Stimulated activated CD4-positive, alpha-beta T cell treated with anti-CD3 and anti-CD28 coated beads, TNF-alpha, amount 100 ng/mL, for 4 hours (primary cell): ENCODE results near the gene CPSF3.
"Not testable (repeated sequence)": the region's sequence is repeated elsewhere in the genome, so short reads cannot be mapped to it uniquely, and the experiment has no call there.

ENCODE experiments used
- DNase-seq, 3 experiments: peaks; one replicate each; pipeline ENCODE4 v3.0.0-alpha.2; 2020; ENCODE audit warnings: low read depth in 3 of 3

The CPSF3 gene

GRCh38 chr2:9394816-9395215 lies 28.6 kb upstream of the CPSF3 start:
- no peak for DNase-seq

GRCh38 chr2:9397201-9397600 lies 26.3 kb upstream of the CPSF3 start:
- DNase-seq, result no peak

- DNase-seq, result not testable (repeated sequence)
Measured at GRCh38 chr2:9398251-9398650, 25.2 kb upstream of the CPSF3 start.

GRCh38 chr2:9398881-9399780 lies 24.3 kb upstream of the CPSF3 start:
- DNase-seq, result no peak

DNA sequence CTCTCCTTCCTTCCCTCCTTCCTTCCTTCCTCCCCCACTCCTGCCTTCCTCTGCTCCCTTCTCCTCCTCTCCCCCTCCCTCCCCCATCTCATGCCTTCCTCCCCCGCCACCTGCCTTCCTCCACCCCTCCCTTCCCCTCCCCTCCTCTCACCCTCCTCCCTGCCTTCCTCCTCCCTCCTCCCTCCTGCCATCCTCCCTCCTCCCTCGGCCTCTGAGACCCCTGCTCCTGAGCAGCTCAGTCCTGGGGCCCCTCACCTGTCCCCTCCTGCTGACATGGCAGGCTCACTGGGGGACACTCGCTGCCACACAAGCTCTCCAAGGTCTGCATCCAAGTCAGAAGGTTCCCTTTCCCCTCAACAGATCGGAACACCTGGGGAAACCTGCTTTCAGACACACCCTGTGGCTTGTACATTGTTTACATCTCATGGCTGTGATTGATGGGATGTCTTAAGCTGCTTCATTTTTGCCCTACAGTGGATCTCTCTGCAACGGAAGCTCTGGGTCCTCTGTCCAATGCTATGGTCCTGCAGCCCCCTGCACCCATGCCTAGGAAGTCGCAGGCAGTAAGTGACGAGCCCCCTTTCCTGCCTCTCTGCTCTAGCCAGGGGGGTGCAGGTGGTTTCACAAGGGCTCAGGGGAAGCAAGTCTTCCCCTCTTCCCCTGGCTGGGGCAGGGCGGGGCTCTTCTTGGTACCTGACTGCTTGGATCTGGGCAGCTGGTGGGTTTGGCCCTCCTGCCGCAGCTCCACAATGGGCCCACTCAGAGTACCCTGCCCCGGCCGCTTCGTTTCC lies 23.0 kb upstream of the CPSF3 start:
- DNase-seq, result no peak

DNA sequence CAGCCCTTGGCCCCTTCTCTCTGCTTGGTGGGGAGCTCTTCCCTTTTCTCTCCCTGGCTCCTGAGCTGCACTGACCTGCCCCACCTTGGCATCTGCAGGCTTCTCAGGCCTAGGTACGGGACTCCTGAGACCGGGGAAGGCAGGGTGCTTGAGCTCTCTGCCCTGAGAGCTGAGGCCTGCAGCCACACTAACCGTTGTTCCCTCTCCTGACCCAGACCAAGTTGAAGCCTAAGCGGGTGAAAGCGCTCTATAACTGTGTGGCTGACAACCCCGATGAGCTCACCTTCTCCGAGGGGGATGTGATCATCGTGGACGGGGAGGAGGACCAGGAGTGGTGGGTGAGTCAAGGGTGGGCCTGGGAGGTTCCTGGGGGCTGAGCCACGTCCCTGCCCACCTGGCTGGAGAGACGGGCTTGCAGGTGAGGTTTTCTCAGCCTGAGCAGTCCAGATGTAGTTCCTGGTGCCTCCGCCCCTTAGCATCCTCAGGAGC lies 22.4 kb upstream of the CPSF3 start:
- no peak for DNase-seq

- no peak for DNase-seq
Measured at GRCh38 chr2:9401646-9402371, 21.6 kb upstream of the CPSF3 start.

DNA sequence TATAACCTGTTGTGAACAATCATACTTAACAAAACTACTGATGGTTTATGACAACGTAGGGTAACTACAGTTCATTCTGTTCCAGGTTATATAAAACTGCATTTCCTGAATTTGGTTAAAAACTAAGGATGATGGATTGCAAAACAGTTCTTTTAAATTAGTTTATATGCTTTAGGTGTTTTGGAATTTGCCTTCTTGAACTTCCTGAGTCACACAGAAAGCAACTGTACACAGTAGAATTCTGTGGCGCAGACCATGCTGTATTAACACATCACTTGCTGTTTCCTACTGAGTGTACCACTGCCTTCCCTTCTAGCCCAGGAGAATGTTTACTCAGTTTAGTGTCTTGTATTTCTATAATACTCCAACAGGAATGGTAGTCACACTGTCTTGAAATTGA lies 19.5 kb upstream of the CPSF3 start:
- no peak for DNase-seq

DNA sequence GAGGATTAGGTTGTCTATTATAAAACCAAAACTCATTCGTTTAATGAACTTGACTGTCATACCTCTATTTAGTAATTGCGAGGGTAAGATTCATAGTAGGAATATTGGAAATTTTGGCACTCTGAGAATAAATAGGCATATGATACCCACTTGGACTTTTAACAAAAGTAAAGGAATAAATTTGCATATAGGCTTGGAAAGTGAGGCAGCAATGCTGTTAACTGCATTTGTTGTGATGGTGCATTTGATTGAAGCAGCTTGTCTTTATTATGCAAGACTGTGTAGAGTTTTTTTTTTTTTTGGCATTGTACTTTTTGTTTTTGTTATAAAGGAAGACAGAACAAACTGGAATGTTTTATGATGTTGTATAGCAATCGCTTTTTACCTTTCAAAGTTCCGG lies 19.0 kb upstream of the CPSF3 start:
- DNase-seq, result no peak

DNA sequence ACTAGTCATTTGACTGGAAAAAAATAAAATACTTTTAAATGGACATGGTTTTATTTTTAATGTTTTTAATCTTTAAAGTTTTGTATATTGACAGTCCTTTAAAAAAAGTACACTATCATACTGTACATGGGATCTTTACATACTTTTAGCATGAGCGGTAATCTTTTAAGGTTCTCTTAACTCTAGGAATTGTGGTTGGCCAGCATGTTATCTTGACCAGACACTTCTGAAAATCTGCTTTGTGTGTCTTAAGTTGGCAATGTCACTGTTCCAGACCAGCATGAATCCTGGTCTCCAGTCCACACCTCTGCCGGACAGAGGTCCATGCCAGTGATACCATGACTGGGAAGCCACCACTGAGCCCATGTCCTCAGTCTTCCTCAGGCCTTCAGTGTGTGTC lies 17.8 kb upstream of the CPSF3 start:
- DNase-seq, result no peak

GRCh38 chr2:9406529-9407362 lies 16.7 kb upstream of the CPSF3 start:
- DNase-seq, result no peak

GRCh38 chr2:9407363-9407811 lies 16.1 kb upstream of the CPSF3 start:
- DNase-seq, result no peak

GRCh38 chr2:9408641-9409151 lies 14.8 kb upstream of the CPSF3 start:
- no peak for DNase-seq

DNA sequence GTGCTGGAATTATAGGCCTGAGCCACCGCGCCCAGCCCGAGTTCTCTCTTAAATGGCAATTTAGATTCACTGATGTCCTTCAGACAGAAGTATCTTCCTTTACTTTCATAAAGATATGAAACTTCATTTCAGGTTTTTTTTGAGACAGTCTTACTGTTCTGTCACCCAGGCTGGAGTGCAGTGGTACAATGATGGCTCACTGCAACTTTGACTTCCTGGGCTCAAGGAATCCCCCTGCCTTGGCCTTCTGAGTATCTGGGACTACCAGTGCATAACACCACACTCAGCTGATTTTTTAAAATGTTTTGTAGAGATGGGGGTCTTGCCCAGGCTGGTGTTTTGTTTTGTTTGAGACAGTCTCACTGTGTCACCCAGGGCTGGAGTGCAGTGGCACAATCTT lies 13.3 kb upstream of the CPSF3 start:
- DNase-seq, result no peak

GRCh38 chr2:9412781-9413180 lies 10.7 kb upstream of the CPSF3 start:
- no peak for DNase-seq

DNA sequence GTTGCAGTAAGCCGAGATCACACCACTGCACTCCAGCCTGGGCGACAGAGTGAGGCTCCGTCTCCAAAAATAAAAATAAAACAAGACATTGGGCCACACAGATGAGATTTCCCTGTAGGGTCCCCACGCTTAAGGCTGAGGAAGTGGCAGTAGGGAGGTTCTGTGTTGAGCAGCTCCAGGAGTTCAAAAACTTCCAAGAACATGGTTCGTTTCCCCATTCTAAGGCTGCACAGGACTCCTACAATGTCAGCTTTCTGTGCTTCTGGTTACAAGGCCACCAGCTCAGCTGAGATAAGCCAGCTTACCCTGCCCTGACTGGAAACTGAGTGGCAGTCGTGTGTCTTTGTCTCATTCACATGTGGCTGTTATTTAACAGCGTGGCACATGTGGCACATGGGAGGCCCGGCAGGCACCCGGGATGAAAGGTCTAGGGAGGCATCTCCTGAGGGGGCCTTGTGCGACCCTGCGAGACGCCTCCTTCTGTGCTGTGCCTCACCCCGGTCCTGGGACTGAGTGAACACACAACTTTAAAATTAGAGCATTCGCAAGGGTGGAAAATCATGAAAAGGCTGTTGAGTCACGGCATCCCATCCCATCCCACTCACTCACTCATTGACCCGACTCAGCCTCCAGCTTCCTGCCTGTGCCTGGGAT lies 7.8 kb upstream of the CPSF3 start:
- DNase-seq, result no peak

DNA sequence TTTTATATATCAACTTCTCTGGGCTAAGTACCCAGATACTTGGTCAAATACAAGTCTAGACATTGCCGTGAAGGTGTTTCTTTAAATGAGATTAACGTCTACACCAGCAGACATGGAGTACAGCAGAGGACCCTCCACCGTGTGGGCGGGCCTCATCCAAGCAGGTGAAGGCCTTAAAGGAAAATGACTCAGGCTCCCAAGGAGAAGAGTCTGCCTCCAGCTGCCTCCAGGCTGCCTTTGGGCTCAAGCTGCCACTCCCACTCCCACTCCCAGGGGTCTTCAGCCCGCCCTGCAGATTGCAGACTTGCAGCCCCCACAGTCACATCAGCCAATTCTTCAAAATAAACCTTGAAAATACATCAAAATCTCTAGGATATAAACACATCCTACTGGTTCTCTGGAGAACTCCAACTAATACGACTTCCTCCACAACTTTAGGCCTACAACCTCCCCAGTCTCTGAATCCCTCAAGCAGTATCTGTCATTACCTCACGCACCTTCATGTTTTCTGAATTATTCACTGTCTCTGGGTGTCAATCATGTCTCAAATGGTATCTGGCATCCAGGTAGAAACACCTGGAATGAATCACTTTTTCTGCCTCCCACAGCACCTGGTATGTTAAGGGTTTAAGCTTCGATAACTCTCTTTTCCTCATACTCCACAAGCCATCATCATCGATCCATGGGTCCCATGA lies 7.0 kb upstream of the CPSF3 start:
- no peak for DNase-seq

DNA sequence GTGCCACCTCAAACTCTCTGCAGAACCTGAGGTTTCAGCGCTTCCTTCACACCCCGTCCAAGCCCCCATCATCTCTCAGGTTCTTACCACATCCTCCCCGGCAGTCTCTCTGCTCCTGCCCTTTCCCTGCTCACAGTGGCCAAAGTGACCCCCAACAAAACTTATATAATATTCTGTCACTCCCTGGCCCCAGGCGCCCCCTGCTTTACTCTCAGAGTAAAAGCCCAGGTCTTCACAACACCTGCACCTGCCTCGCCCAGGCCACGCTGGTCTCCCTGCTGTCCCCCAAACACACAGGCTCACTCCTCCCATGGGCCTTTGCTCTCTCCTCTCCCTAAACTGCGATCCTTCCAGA lies 6.5 kb upstream of the CPSF3 start:
- DNase-seq, result no peak

- DNase-seq, result no peak
Measured at GRCh38 chr2:9417725-9418124, 5.7 kb upstream of the CPSF3 start.

DNA sequence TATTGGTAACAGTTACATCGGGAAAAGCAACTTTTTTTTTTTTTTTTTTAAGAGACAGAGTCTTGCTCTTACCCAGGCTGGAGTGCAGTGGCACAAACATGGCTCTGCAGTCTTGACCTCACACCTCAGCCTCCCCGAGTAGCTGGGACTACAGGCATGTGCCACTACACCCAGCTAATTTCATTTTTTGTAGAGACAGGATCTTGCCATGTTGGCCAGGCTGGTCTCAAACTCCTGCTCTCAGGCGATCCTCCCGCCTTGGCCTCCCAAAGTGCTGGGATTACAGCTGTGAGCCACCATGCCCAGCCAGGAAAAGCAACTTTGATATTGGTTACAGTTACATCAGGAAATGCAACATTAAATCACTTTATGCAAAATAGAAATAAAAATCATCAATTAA lies 4.7 kb upstream of the CPSF3 start:
- DNase-seq, result no peak
